HepG2 (cell line): ENCODE results near the gene MAN1A1. TPM values are rescaled to one million over a fixed set of nuclear protein-coding genes. Genes with fewer than 3 reads are reported as not detected.
A peak's percentile ranks its signal among the peaks of the same experiment; 100 is the strongest.

Experiments used
- KAT8 ChIP-seq: IDR thresholded peaks from 2 replicates; pipeline ENCODE4 v1.6.1; 2016; ENCODE audit warnings: missing genetic modification reagents, missing compliant biosample characterization
- KDM1A ChIP-seq: IDR thresholded peaks from 2 replicates; pipeline ENCODE4 v1.6.1; 2016; ENCODE audit warnings: missing compliant biosample characterization
- RFXAP ChIP-seq: sonication (generic); formaldehyde crosslinking; IDR thresholded peaks from 2 replicates; pipeline ENCODE4 v1.4.0; 2020; ENCODE audit warnings: missing genetic modification reagents, borderline replicate concordance
- SMARCE1 ChIP-seq: fragments of 450-650 bp; IDR thresholded peaks from 2 replicates; pipeline ENCODE4 v1.6.1; 2017; ENCODE audit warnings: borderline replicate concordance
- SRF ChIP-seq: IDR thresholded peaks from 2 replicates; pipeline ENCODE4 v1.6.1; 2011; ENCODE audit warnings: mild to moderate bottlenecking, low read depth, low read length, moderate library complexity
- ZNF101 ChIP-seq: sonication (generic); formaldehyde crosslinking; IDR thresholded peaks from 2 replicates; pipeline ENCODE4 v1.4.0; 2020; ENCODE audit warnings: mild to moderate bottlenecking, low read depth, missing genetic modification reagents, borderline replicate concordance
- ZNF780A ChIP-seq: sonication (generic); formaldehyde crosslinking; IDR thresholded peaks from 2 replicates; pipeline ENCODE4 v1.8.0; 2022; ENCODE audit warnings: mild to moderate bottlenecking, missing genetic modification reagents, moderate library complexity
- ZNF788 ChIP-seq: sonication (generic); formaldehyde crosslinking; IDR thresholded peaks from 2 replicates; pipeline ENCODE4 v1.5.0; 2020; ENCODE audit warnings: mild to moderate bottlenecking, missing genetic modification reagents, borderline replicate concordance
- ZNF816 ChIP-seq: sonication (generic); formaldehyde crosslinking; IDR thresholded peaks from 2 replicates; pipeline ENCODE4 v1.8.0; 2022; ENCODE audit warnings: missing genetic modification reagents, mild to moderate bottlenecking, borderline replicate concordance
- polyA plus RNA-seq, 8 experiments: library from polyadenylated mRNA; depleted of rRNA in 3 of 8; stranded (reverse) in 7 of 8; unstranded in 1 of 8; fragments of >200 nt; fragmentation: Illumina TruSeq in 4 of 8; extraction: Trizol in 4 of 8; gene quantifications; 2 replicates each; pipeline versions ENCODE4 v1.2.1 to v1.2.3, GENCODE V29; 2011 to 2016; ENCODE audit warnings: low read depth in 4 of 8, missing spikeins in 1 of 8, mixed read lengths in 1 of 8; ENCODE audit not compliant: insufficient read depth in 1 of 8
- total RNA-seq, 5 experiments: library from RNA; depleted of rRNA; stranded (reverse); fragments of >200 nt; fragmentation: Illumina TruSeq; extraction: Trizol; gene quantifications; 2 replicates each; pipeline ENCODE4 v1.2.3, GENCODE V29; 2016; ENCODE audit warnings: low read depth in 1 of 5
- TF ChIP-seq, protein P1 (sequence below): sonication (generic); formaldehyde crosslinking; IDR thresholded peaks from 2 replicates; pipeline ENCODE4 v1.4.0; 2020; ENCODE audit warnings: missing genetic modification reagents
- TF ChIP-seq, protein P2 (sequence below): sonication (generic); formaldehyde crosslinking; IDR thresholded peaks from 2 replicates; pipeline ENCODE4 v1.5.0; 2020; ENCODE audit warnings: missing genetic modification reagents, mild to moderate bottlenecking, borderline replicate concordance
- TF ChIP-seq, protein P3 (sequence below): sonication (generic); formaldehyde crosslinking; IDR thresholded peaks from 2 replicates; pipeline ENCODE4 v1.5.1; 2020; ENCODE audit warnings: missing genetic modification reagents, mild to moderate bottlenecking, borderline replicate concordance
- TF ChIP-seq, protein P4 (sequence below): sonication (generic); formaldehyde crosslinking; IDR thresholded peaks from 2 replicates; pipeline ENCODE4 v1.4.0; 2020; ENCODE audit warnings: missing genetic modification reagents
- TF ChIP-seq, protein P5 (sequence below): sonication (generic); formaldehyde crosslinking; IDR thresholded peaks from 2 replicates; pipeline ENCODE4 v1.8.0; 2022; ENCODE audit warnings: missing genetic modification reagents, mild to moderate bottlenecking, borderline replicate concordance
- TF ChIP-seq, protein P6 (sequence below): sonication (generic); formaldehyde crosslinking; IDR thresholded peaks from 2 replicates; pipeline ENCODE4 v1.4.0; 2020; ENCODE audit warnings: mild to moderate bottlenecking, missing genetic modification reagents, borderline replicate concordance

Gene MAN1A1
- total and polyA plus RNA-seq, 2 of the 13 experiments (the other 11 are each of a cell fraction or from before 2014, with no cell fraction given): 156 to 236 TPM

DNA sequence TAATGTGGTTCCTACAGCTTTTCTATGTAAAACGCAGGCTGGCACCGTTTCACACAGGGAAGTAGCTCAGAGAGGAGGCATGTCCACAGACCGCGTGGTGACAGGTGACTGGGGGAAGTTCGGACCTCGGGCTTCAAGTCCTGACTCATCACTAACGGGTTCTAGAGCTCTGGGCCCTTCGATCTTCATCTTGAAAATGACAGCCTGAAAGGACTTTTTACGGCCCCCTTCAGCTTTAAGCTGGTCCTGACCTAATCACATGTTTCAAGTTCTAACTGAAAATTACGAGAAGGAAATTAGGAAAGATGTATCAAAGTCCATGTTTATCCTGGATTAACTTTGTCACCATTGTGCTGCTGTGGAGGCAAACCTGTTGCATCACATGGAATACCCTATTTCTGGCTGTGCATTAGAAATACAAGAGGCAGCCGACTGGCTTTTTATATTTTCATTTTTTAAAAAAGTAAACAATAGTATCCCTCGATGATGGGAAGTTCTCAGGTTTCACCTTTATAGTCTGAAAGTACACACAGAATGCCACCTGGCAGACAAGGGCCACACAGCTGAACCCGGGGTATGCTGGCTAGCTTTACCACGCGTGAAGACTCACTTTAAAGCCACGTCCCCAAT is 2.0 kb downstream of the MAN1A1 start (continued):
- TF ChIP-seq ZNF101 (CRISPR knock-in tag) (peak; percentile 79; the same call in 1 of the 2 replicates), ZNF788 (0 out of 2 replicates have a peak, but pooled peaks have one; percentile 37), SMARCE1 (no peak), KAT8 (peak; percentile 84), RFXAP (CRISPR knock-in tag) (peak; percentile 46; the same call in 1 of the 2 replicates), SRF (no peak), ZNF780A (CRISPR knock-in tag) (0 out of 2 replicates have a peak, but pooled peaks have one; percentile 41), KDM1A (CRISPR knock-in tag) (0 out of 2 replicates have a peak, but pooled peaks have one; percentile 48), ZNF816 (CRISPR knock-in tag) (peak; percentile 89)
- TF ChIP-seq, protein P1, sequence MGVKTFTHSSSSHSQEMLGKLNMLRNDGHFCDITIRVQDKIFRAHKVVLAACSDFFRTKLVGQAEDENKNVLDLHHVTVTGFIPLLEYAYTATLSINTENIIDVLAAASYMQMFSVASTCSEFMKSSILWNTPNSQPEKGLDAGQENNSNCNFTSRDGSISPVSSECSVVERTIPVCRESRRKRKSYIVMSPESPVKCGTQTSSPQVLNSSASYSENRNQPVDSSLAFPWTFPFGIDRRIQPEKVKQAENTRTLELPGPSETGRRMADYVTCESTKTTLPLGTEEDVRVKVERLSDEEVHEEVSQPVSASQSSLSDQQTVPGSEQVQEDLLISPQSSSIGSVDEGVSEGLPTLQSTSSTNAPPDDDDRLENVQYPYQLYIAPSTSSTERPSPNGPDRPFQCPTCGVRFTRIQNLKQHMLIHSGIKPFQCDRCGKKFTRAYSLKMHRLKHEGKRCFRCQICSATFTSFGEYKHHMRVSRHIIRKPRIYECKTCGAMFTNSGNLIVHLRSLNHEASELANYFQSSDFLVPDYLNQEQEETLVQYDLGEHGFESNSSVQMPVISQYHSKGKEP (CRISPR knock-in tag): no peak
- TF ChIP-seq, protein P2, sequence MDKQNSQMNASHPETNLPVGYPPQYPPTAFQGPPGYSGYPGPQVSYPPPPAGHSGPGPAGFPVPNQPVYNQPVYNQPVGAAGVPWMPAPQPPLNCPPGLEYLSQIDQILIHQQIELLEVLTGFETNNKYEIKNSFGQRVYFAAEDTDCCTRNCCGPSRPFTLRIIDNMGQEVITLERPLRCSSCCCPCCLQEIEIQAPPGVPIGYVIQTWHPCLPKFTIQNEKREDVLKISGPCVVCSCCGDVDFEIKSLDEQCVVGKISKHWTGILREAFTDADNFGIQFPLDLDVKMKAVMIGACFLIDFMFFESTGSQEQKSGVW (CRISPR knock-in tag): peak; percentile 84; the same call in 1 of the 2 replicates
- TF ChIP-seq, protein P3, sequence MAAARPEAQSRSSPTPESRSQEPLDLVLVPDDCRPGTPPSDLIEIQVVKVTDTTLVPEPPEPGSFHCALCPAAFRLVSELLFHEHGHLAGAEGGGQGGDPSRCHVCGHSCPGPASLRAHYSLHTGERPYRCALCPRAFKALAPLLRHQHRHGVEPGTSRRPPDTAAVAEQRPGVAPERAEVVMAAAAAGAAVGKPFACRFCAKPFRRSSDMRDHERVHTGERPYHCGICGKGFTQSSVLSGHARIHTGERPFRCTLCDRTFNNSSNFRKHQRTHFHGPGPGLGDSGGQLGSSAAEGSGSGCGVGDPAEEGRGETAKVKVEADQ (CRISPR knock-in tag): no peak
- TF ChIP-seq, protein P4, sequence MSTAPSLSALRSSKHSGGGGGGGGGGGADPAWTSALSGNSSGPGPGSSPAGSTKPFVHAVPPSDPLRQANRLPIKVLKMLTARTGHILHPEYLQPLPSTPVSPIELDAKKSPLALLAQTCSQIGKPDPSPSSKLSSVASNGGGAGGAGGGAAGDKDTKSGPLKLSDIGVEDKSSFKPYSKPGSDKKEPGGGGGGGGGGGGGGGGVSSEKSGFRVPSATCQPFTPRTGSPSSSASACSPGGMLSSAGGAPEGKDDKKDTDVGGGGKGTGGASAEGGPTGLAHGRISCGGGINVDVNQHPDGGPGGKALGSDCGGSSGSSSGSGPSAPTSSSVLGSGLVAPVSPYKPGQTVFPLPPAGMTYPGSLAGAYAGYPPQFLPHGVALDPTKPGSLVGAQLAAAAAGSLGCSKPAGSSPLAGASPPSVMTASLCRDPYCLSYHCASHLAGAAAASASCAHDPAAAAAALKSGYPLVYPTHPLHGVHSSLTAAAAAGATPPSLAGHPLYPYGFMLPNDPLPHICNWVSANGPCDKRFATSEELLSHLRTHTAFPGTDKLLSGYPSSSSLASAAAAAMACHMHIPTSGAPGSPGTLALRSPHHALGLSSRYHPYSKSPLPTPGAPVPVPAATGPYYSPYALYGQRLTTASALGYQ (CRISPR knock-in tag): peak; percentile 93
- TF ChIP-seq, protein P5, sequence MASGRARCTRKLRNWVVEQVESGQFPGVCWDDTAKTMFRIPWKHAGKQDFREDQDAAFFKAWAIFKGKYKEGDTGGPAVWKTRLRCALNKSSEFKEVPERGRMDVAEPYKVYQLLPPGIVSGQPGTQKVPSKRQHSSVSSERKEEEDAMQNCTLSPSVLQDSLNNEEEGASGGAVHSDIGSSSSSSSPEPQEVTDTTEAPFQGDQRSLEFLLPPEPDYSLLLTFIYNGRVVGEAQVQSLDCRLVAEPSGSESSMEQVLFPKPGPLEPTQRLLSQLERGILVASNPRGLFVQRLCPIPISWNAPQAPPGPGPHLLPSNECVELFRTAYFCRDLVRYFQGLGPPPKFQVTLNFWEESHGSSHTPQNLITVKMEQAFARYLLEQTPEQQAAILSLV: no peak; the same call in 1 of the 2 replicates
- TF ChIP-seq, protein P6, sequence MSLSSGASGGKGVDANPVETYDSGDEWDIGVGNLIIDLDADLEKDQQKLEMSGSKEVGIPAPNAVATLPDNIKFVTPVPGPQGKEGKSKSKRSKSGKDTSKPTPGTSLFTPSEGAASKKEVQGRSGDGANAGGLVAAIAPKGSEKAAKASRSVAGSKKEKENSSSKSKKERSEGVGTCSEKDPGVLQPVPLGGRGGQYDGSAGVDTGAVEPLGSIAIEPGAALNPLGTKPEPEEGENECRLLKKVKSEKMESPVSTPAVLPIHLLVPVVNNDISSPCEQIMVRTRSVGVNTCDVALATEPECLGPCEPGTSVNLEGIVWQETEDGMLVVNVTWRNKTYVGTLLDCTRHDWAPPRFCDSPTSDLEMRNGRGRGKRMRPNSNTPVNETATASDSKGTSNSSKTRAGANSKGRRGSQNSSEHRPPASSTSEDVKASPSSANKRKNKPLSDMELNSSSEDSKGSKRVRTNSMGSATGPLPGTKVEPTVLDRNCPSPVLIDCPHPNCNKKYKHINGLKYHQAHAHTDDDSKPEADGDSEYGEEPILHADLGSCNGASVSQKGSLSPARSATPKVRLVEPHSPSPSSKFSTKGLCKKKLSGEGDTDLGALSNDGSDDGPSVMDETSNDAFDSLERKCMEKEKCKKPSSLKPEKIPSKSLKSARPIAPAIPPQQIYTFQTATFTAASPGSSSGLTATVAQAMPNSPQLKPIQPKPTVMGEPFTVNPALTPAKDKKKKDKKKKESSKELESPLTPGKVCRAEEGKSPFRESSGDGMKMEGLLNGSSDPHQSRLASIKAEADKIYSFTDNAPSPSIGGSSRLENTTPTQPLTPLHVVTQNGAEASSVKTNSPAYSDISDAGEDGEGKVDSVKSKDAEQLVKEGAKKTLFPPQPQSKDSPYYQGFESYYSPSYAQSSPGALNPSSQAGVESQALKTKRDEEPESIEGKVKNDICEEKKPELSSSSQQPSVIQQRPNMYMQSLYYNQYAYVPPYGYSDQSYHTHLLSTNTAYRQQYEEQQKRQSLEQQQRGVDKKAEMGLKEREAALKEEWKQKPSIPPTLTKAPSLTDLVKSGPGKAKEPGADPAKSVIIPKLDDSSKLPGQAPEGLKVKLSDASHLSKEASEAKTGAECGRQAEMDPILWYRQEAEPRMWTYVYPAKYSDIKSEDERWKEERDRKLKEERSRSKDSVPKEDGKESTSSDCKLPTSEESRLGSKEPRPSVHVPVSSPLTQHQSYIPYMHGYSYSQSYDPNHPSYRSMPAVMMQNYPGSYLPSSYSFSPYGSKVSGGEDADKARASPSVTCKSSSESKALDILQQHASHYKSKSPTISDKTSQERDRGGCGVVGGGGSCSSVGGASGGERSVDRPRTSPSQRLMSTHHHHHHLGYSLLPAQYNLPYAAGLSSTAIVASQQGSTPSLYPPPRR (CRISPR knock-in tag): peak; percentile 83
